HK-2 (cell line): ENCODE results near the gene NTN5.

Source experiments
- DNase-seq: peaks from one replicate; pipeline ENCODE4 v3.0.0-alpha.2; 2018; ENCODE audit not compliant: unreplicated experiment

NTN5 gene

DNA sequence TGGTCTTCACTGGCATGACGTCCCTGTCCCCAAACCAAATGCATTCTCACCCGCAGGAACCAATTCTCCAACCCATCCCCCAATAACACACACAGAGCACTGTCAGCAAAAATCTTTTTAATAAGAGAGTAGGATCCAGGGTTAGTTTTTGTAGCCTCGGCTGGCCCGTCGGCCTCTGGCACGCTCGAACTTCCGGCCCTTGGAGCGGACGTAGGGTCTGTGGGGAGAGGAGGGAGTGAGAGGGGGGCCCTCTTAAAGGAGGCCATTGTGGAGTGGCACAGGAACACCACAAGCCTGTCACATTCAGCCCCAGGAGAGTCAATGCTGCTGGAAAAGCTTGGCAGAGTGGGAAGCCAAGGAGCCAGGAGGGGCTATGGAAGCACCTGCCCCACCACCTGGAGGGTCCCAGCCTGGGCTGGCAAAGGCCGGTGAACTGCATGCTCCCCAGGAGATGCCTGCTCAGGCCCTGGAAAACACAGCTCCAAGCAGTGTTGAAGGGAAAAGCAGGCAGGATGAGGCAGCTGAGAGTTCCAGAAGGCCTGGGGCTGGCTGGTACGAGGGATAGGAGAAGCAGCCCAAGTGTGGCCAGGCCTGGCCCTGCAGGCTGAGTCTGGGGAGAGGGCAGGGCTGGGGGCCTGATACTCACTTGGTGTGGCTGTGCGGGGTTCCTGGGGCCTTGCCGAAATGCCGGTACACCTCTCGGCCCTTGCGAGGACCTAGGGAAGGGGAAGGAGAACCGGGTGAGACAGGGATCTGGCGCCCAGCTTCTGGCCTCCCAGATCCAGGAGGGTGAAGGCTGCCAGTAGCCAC lies 57.4 kb downstream of the NTN5 start:
- DNase-seq, result no peak

DNA sequence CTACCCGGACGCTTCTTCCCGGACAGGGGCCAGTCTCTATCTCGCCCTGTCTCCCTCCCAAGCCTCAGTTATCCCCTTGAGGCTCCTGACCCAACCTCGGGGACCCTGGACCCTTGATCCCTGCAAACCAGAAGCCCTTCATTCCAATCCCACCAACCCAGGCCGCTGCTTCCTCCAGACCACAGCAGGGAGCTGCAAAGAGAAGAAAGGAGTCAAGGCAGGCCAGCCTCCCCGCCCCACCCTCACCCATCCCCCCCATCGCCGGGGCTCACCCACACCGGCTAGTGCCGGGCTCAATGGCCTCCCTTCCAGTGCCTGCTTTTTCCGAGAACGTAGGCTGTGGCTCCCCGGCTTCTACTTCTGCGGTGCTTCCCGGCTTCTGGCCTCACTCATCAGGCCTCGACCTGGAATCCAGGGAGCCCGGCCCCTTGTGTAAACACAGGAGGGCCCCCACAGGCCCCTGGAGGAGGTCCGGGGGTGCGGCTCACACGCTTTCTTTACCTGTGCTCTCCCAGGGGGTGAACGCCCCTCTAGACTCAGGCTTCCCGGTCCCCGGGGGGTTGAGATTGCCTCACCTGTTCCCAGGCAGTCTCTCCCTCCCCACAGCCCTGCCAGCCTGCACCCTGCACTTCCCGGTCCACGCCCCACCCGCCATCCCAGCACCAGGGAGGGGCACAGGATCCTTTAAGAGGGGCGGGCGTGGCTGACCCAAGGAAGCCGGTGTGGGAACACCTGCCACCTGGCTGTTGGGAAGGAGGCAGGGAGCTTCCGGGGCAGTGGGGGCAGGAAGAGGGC lies 58.2 kb downstream of the NTN5 start, which contains the start of gene FAM83E:
FAM83E (minus strand) TSS at position 641 of the 795 bp plus-strand sequence. CDS start 1,704 bp downstream, outside the sequence.
- DNase-seq, result peak; percentile 47

DNA sequence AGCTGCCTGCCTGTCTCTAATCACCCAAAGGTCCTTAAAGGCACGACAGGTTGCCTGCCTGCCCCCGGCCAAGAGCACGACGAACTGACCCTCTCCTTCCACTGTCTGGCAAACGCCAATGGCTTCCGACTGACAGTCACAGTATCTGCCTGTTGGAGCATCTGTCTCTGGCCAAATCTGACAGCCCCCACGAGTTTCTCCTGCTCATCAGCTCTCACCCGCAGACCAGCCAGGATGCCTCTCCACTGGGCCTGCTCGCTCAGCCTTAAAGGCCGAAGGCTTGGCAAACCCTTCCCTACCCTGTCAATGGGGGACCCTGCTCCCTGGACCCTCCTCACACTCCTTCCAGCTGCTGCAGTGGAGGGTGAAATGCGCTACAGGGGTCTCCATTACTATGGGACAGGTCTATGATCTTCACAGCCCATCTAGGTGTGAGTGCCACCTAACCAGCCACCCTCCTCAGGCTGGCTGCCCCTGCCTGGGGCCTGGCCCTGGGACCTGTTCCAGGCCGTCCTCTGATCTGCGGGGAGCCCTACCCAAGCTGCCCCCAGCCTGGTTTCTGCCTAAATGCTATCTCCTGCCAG lies 58.9 kb downstream of the NTN5 start:
- DNase-seq, result no peak

DNA sequence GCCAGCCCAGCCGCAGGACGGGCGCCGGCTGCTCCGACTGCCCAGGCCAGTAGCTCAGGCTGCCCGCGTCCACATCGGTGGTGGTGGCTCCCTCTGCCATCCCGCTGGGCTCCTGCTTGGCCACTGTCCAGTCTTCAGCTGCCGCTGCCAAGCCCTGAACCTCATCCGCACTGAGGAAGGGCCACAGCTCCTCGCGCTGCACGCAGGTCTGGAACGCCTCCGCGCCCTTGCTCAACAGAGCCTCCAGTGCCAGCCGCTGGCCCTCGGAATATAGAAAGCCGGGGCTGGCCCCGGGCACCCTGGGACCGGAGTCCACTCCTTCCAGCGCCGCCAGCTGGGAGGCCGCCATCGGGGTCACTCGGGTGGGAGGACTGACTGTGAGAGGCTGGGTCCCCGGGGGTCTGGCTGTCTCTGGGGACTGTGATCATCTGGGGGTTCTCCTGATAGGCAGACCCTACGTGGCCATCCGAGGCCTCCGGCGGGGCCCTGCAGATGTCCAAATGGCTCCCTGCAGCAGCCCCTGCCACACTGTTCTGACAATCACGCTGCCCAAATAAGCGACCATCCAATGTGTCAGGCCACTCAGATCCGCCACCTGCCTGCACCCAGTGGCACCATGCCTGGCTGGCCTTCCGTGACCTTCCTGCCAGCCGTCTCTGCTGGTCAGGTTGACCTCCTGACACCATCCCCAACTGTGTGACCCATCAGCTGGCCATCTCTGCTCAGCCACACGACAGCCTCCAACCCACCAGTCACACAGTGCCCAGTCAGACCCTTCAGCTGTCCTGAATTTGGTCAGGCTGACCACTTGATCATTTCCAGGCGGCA lies 59.6 kb downstream of the NTN5 start:
- DNase-seq, result no peak

DNA sequence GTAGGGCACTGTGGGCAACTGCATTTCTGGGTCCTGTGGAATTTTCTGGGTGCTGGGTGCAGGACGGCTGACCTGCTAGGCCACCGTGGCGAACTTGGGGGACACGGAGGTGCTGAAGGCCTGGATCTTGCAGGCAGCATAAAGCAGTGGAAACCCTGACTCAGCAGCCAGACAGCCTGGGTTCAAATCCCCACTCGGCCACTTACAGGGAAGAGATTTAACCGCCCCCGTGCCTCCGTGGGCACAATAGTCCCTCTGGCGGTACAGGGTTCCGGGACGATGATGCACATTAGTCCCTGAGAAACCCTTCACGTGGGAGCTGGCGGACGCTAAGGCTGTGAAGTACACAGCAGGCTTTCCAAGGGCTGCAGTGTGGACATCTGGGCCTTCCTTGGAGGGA lies 60.9 kb downstream of the NTN5 start:
- no peak for DNase-seq
